ENCODE measurements around the gene DAP3. TPM values are rescaled to one million over a fixed set of nuclear protein-coding genes. Genes with fewer than 3 reads are reported as not detected.
"Not testable (repeated sequence)": the region's sequence is repeated elsewhere in the genome, so short reads cannot be mapped to it uniquely, and the experiment has no call there.

DAP3 gene
- 63.7 TPM for total RNA-seq

DNA sequence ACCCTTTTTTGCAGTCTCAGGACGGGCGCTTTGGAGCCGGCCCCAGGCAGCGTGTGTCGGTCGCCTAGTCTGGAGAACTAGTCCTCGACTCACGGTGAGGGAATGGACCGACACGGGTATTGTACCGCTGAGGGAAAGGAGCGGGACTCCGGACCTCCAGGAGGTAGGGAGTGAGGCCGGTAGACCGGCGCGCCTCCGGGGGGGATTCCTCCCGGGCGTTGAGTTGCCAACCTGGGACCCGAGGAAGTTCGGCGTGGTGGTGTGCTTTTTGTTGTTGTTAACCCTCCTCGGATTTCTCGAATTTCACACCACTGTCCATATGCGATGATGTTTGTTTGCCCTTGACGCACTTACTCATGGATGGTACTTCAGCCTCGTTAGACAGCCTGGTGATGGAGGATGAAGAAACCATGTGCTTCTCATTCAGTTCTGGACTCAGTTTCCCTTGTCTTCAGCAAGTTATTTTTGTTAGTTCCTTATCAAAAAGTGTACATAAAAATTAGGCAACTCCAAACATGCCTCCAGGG lies at the start of gene DAP3:
Gene DAP3 (plus strand): TSS at position 11 of the 527 bp plus-strand sequence. CDS start 20,689 bp downstream, outside the sequence.
- H3K4me3 ChIP-seq (ENCODE audit: low read length in 3 of 3) = peak within 1 kb of the TSS; percentile 90 to 98 (median 97)
- not testable (repeated sequence) for H3K9me3 ChIP-seq (ENCODE audit: control insufficient read depth in 3 of 3, low read length in 3 of 3); H3K36me3 ChIP-seq (ENCODE audit: control insufficient read depth in 3 of 3, insufficient read depth in 3 of 3, low read length in 3 of 3); H3K27me3 ChIP-seq (ENCODE audit: control insufficient read depth in 3 of 3, insufficient read depth in 3 of 3, low read length in 3 of 3)
- H3K4me1 ChIP-seq (ENCODE audit: control insufficient read depth in 3 of 3, insufficient read depth in 3 of 3, low read length in 3 of 3) = peaks cover 13 to 23% (median 13%) of the 10 kb centered on the region in 3 donors
- peak within 1 kb of the TSS; percentile 97 for H3K27ac ChIP-seq (ENCODE audit: low read depth, low read length)
- peak within 1 kb of the TSS; percentile 94 to 99 (median 98) for H3K9ac ChIP-seq (ENCODE audit: low read depth in 1 of 3, low read length in 3 of 3)

DNA sequence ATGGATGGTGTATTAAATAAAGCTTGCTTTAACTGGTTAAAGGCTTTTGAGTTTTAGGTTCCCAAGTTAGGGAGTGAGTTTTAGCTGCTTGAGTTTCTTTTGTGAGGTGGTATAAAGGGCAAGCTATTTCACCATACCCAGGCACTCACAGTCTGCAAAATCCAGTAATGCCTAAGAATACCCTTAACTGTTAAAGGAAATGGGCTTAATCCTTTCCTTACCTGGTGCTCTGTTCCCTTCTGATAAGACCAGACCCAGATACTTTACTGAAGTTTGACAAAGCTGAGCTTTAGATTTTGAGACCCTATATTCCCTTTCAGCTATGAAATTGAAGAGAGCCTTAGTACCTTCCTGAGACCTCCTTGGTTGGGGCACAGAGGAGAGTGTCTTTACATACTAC lies 48.5 kb upstream of the DAP3 start:
- peaks cover 3 to 6% (median 3%) of the 10 kb centered on the region in 3 donors for H3K4me1 ChIP-seq (ENCODE audit: control insufficient read depth in 3 of 3, insufficient read depth in 3 of 3, low read length in 3 of 3)
- peaks cover 0 to 5% (median 2%) of the 10 kb centered on the region in 3 donors for H3K9me3 ChIP-seq (ENCODE audit: control insufficient read depth in 3 of 3, low read length in 3 of 3)
- H3K4me3 ChIP-seq (ENCODE audit: low read length in 3 of 3) = no peak overlapping the region
- no peak overlapping the region for H3K27ac ChIP-seq (ENCODE audit: low read depth, low read length)
- no peaks in the 10 kb centered on the region for H3K36me3 ChIP-seq (ENCODE audit: control insufficient read depth in 3 of 3, insufficient read depth in 3 of 3, low read length in 3 of 3)
- no peak overlapping the region for H3K9ac ChIP-seq (ENCODE audit: low read depth in 1 of 3, low read length in 3 of 3)
- H3K27me3 ChIP-seq (ENCODE audit: control insufficient read depth in 3 of 3, insufficient read depth in 3 of 3, low read length in 3 of 3) = no peaks in the 10 kb centered on the region

DNA sequence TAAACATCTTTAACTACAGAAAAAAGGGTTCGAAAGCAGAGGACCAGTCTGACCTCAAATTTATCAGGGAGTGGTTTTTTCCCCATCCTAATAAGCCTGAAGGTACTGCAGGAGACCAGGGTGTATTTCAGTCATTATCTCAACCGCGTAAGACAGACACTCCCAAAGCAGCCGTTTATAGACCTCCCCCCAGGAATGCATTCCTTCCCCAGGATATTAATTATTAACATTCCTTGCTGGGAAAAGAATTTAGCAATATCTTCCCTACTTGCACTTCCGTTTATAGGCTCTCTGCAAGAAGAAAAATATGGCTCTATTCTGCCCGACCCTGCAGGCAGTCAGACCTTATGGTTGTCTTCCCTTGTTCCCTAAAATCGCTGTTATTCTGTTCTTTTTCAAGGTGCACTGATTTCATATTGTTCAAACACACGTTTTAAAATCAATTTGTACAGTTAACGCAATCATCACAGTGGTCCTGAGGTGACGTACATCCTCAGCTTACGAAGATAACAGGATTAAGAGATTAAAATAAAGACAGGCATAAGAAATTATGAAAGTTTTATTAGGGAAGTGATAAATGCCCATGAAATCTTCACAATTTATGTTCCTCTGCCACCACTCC lies 46.2 kb upstream of the DAP3 start:
- H3K9ac ChIP-seq (ENCODE audit: low read depth in 1 of 3, low read length in 3 of 3); H3K9me3 ChIP-seq (ENCODE audit: control insufficient read depth in 3 of 3, low read length in 3 of 3); H3K4me1 ChIP-seq (ENCODE audit: control insufficient read depth in 3 of 3, insufficient read depth in 3 of 3, low read length in 3 of 3); H3K27me3 ChIP-seq (ENCODE audit: control insufficient read depth in 3 of 3, insufficient read depth in 3 of 3, low read length in 3 of 3); H3K4me3 ChIP-seq (ENCODE audit: low read length in 3 of 3); H3K27ac ChIP-seq (ENCODE audit: low read depth, low read length); H3K36me3 ChIP-seq (ENCODE audit: control insufficient read depth in 3 of 3, insufficient read depth in 3 of 3, low read length in 3 of 3): not testable (repeated sequence)

DNA sequence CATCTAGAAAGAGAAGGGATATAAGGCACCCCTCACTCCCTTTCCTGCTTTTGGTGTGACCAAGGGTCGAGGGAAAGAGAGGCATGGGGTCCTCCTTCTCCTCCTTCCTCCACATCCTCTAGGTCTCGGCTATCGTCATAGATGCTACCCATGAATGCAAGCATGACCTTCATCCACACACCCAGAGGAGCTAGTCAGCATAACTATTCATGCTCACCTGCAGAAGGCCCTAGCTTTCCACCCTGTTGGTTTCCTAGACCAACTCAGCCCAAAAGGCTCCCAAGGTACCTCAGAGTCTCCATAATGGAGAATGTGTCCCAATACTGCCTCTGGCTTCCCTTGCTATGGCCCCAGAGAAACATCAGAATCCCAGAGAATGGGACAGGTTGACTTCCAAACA lies 45.7 kb upstream of the DAP3 start:
- no peak overlapping the region for H3K9ac ChIP-seq (ENCODE audit: low read depth in 1 of 3, low read length in 3 of 3)
- peaks cover 0 to 5% (median 2%) of the 10 kb centered on the region in 3 donors for H3K9me3 ChIP-seq (ENCODE audit: control insufficient read depth in 3 of 3, low read length in 3 of 3)
- H3K27ac ChIP-seq (ENCODE audit: low read depth, low read length) = no peak overlapping the region
- H3K4me3 ChIP-seq (ENCODE audit: low read length in 3 of 3) = peak overlapping the region in 1 of 3 donors; percentile 0
- peaks cover 3 to 10% (median 8%) of the 10 kb centered on the region in 3 donors for H3K4me1 ChIP-seq (ENCODE audit: control insufficient read depth in 3 of 3, insufficient read depth in 3 of 3, low read length in 3 of 3)
- no peaks in the 10 kb centered on the region for H3K27me3 ChIP-seq (ENCODE audit: control insufficient read depth in 3 of 3, insufficient read depth in 3 of 3, low read length in 3 of 3)
- no peaks in the 10 kb centered on the region for H3K36me3 ChIP-seq (ENCODE audit: control insufficient read depth in 3 of 3, insufficient read depth in 3 of 3, low read length in 3 of 3)

DNA sequence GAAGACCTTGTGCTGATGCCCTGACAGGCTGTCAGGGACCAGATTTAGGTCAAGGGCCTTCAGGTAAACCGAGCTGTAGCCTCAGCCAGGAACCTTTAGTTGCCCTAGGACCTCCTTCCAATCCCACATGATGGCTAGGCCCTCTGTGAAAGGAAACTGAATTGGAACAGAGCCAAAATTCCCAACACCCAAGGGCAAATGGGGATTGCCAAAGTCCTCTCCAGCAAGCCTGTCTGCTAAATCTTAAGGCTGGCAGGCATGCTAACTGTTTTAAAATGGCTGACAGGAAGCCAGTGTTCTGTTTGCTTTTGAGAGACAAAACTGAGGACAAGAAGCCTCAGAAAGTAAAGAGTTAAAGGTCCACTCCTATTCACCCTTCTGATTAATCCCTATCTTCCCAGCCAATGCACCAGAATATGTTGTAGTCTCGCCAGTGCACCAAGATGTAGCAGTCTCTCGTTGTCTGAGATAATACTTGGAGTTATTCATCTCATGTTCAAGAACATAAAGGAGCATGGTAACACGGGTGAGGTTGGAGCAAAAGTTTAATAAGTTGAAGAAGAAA lies 43.8 kb upstream of the DAP3 start:
- no peak overlapping the region for H3K9ac ChIP-seq (ENCODE audit: low read depth in 1 of 3, low read length in 3 of 3)
- H3K36me3 ChIP-seq (ENCODE audit: control insufficient read depth in 3 of 3, insufficient read depth in 3 of 3, low read length in 3 of 3) = no peaks in the 10 kb centered on the region
- no peak overlapping the region for H3K27ac ChIP-seq (ENCODE audit: low read depth, low read length)
- H3K27me3 ChIP-seq (ENCODE audit: control insufficient read depth in 3 of 3, insufficient read depth in 3 of 3, low read length in 3 of 3) = no peaks in the 10 kb centered on the region
- peaks cover 0 to 5% (median 2%) of the 10 kb centered on the region in 3 donors for H3K9me3 ChIP-seq (ENCODE audit: control insufficient read depth in 3 of 3, low read length in 3 of 3)
- H3K4me3 ChIP-seq (ENCODE audit: low read length in 3 of 3) = no peak overlapping the region
- H3K4me1 ChIP-seq (ENCODE audit: control insufficient read depth in 3 of 3, insufficient read depth in 3 of 3, low read length in 3 of 3) = peaks cover 3 to 10% (median 8%) of the 10 kb centered on the region in 3 donors

DNA sequence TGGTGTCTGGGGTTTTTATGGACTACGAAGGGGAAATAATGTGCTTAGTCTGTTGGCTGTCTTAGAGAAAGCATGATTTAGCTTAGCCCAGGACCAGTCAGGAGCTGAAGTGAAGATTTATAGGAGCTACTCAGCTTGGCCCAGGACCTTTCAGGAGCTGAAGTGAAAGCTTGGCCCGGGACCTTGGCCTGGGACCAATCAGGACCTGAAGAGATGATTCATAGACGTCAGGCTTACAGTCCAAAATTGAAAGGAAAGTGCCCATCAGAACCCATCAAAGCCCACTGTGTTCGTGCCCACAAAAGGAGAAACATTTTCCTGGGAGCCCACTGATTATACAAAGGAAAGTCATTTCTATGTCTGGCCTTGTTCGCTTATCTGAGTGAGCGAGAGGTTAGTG lies 43.2 kb upstream of the DAP3 start:
- Histone ChIP-seq H3K4me3 (ENCODE audit: low read length in 3 of 3) (no peak overlapping the region), H3K9me3 (ENCODE audit: control insufficient read depth in 3 of 3, low read length in 3 of 3) (peaks cover 0 to 5% (median 2%) of the 10 kb centered on the region in 3 donors), H3K27me3 (ENCODE audit: control insufficient read depth in 3 of 3, insufficient read depth in 3 of 3, low read length in 3 of 3) (no peaks in the 10 kb centered on the region), H3K9ac (ENCODE audit: low read depth in 1 of 3, low read length in 3 of 3) (no peak overlapping the region), H3K27ac (ENCODE audit: low read depth, low read length) (no peak overlapping the region), H3K36me3 (ENCODE audit: control insufficient read depth in 3 of 3, insufficient read depth in 3 of 3, low read length in 3 of 3) (no peaks in the 10 kb centered on the region), H3K4me1 (ENCODE audit: control insufficient read depth in 3 of 3, insufficient read depth in 3 of 3, low read length in 3 of 3) (peaks cover 3 to 10% (median 8%) of the 10 kb centered on the region in 3 donors)

DNA sequence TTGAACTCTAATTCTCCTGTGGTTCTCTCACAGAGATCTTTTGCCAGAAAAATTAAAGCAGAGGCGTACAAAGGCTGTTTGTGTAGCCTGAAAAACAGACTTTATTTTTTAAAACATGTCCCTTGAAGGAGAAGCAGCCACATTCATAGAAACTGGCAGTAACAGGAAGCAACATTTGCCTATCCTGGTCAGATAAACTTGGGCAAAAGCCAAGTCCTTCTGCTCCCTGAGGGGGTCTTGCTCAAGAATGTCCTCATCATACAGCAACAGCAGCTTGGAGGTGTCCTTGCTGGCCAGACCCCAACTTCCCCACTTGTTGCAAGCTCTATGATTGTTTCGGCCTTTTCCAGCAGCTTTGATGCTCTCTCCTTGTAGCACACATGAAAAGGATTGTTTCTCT lies 42.6 kb upstream of the DAP3 start:
- Histone ChIP-seq H3K9me3 (ENCODE audit: control insufficient read depth in 3 of 3, low read length in 3 of 3) (peaks cover 0 to 5% (median 2%) of the 10 kb centered on the region in 3 donors), H3K36me3 (ENCODE audit: control insufficient read depth in 3 of 3, insufficient read depth in 3 of 3, low read length in 3 of 3) (no peaks in the 10 kb centered on the region), H3K4me3 (ENCODE audit: low read length in 3 of 3) (no peak overlapping the region), H3K27ac (ENCODE audit: low read depth, low read length) (no peak overlapping the region), H3K27me3 (ENCODE audit: control insufficient read depth in 3 of 3, insufficient read depth in 3 of 3, low read length in 3 of 3) (no peaks in the 10 kb centered on the region), H3K4me1 (ENCODE audit: control insufficient read depth in 3 of 3, insufficient read depth in 3 of 3, low read length in 3 of 3) (peaks cover 3 to 10% (median 8%) of the 10 kb centered on the region in 3 donors), H3K9ac (ENCODE audit: low read depth in 1 of 3, low read length in 3 of 3) (no peak overlapping the region)

DNA sequence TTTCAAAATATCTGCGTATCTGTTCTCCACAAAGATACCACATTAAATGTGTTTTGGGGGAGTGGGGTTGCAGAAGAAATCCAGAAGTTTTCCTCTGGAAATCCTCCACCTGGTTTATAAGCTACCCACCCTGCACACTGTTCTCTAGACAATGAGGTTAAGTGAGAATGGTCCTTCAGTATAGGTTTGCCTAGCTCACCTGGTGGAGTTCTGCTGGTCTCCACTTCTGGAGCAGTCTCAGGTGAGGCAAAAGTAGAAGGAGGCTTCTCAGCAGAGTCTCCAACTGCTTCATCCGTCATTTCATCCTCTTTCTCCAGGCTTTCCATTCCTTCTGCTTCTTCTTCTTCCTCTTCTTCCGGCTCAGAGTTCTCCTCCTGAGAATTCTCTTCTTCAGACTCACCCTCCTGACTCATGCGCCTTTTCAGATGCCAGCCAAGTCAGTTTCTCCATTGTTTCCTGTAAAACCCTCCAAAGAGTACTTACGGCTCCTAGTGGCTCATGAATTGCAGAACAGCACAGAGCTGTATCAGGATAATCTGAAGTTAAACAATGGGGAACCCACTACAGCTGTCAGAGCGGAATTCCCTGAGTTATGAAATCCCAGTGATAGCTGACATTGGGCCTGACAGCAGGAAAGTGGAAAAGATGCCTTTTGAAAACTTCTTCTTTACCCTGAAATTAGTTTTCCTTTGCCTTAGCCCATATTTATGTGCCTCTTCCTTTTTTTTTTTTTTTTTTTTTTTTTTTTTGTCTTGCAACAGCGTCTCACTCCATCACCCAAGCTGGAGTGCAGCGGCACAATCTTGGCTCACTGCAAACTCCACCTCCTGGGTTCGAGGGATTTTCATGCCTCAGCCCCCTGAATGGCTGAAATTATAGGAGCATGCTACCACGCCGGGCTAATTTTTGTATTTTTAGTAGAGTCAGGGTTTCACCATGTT lies 40.4 kb upstream of the DAP3 start:
- Histone ChIP-seq H3K36me3 (ENCODE audit: control insufficient read depth in 3 of 3, insufficient read depth in 3 of 3, low read length in 3 of 3) (no peaks in the 10 kb centered on the region), H3K4me1 (ENCODE audit: control insufficient read depth in 3 of 3, insufficient read depth in 3 of 3, low read length in 3 of 3) (peaks cover 3 to 10% (median 10%) of the 10 kb centered on the region in 3 donors), H3K27me3 (ENCODE audit: control insufficient read depth in 3 of 3, insufficient read depth in 3 of 3, low read length in 3 of 3) (no peaks in the 10 kb centered on the region), H3K4me3 (ENCODE audit: low read length in 3 of 3) (peak overlapping the region in 1 of 3 donors; percentile 41), H3K27ac (ENCODE audit: low read depth, low read length) (no peak overlapping the region), H3K9me3 (ENCODE audit: control insufficient read depth in 3 of 3, low read length in 3 of 3) (no peaks in the 10 kb centered on the region), H3K9ac (ENCODE audit: low read depth in 1 of 3, low read length in 3 of 3) (no peak overlapping the region)

DNA sequence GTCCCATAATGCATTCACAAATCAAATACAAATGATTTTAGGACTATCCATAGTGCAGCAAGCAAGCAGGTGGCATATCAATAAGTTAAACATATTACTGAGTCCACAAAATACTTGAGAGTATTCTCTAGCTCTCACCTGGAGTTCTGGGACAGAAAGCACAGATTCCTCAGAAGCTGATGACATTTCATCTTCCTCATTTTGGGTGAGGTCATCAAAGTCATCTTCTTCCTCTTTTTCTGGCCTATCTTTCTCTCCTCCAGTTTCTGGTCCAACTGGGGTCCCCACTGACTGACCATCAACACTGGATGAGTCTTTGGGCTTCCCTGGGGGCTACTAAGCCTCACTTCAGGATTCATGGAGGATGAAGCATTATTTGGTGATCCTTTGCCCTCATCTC lies 39.2 kb upstream of the DAP3 start:
- Histone ChIP-seq H3K27me3 (ENCODE audit: control insufficient read depth in 3 of 3, insufficient read depth in 3 of 3, low read length in 3 of 3) (no peaks in the 10 kb centered on the region), H3K4me3 (ENCODE audit: low read length in 3 of 3) (no peak overlapping the region), H3K9ac (ENCODE audit: low read depth in 1 of 3, low read length in 3 of 3) (no peak overlapping the region), H3K27ac (ENCODE audit: low read depth, low read length) (no peak overlapping the region), H3K4me1 (ENCODE audit: control insufficient read depth in 3 of 3, insufficient read depth in 3 of 3, low read length in 3 of 3) (peaks cover 3 to 10% (median 10%) of the 10 kb centered on the region in 3 donors), H3K36me3 (ENCODE audit: control insufficient read depth in 3 of 3, insufficient read depth in 3 of 3, low read length in 3 of 3) (no peaks in the 10 kb centered on the region), H3K9me3 (ENCODE audit: control insufficient read depth in 3 of 3, low read length in 3 of 3) (no peaks in the 10 kb centered on the region)
